Renal cortex interstitium (tissue), 11 donors: ENCODE data around the gene NKD2. TPM values are rescaled to one million over a fixed set of nuclear protein-coding genes. Genes with fewer than 3 reads are reported as not detected.
"Not testable (repeated sequence)": the region's sequence is repeated elsewhere in the genome, so short reads cannot be mapped to it uniquely, and the experiment has no call there.

Experiments
- DNase-seq, 11 donors: peaks; one replicate each; pipeline ENCODE4 v3.0.0-alpha.2; 2013; ENCODE audit warnings: low read depth in 9 of 11, low spot score in 4 of 11; ENCODE audit errors: extremely low read depth in 1 of 11
- polyA plus RNA-seq, 3 donors: library from polyadenylated mRNA; unstranded; fragments of 120-200 nt; gene quantifications; one replicate each; pipeline ENCODE4 v1.2.1, GENCODE V29; 2013; ENCODE audit not compliant: insufficient read length in 3 of 3

Gene NKD2
- polyA plus RNA-seq, 3 donors = 10.5 to 29.6 (median 17.9) TPM

DNA sequence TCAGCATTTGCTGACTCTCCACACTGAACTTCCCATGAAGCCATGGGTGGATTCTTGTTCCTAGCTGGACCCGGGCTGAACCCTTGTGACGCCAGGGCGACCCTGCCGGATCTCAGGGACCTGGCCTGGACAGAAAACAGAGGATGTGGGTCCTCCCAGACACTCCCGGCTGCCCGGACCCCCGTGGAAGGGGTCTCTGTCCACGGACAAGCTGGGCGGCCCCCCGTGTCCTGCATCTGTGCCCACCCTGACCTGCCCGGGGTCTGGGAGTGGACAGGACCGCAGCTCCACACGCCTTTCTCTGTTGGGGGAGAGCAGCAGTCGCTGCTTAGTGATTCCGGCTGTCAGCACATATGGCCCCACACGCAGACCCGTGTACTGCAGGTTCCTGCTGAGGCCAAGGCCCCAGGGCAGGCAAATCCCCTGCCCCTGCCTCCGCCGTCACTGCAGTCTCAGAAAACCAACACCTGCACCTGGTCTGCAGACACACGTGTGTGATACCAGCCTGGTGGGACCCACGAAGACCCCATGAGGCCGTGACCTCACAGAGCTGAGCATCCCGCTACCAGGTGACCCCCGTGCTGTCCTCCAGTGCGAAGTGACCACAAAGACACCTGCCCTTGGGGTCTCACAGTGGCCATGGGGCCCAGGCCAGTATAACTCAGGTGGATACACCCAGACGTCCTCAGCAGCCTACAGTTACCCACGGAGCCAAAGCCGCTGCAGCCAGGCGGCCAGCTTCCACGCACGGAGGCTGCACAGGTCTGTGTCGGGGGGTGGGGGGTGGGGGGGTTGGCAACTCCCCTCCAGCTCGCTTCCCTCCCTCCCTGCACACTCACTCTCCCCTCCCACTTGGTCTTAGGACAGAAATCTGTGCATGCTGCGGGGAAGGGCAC is 50.6 kb downstream of the NKD2 start:
- DNase-seq = no peak

DNA sequence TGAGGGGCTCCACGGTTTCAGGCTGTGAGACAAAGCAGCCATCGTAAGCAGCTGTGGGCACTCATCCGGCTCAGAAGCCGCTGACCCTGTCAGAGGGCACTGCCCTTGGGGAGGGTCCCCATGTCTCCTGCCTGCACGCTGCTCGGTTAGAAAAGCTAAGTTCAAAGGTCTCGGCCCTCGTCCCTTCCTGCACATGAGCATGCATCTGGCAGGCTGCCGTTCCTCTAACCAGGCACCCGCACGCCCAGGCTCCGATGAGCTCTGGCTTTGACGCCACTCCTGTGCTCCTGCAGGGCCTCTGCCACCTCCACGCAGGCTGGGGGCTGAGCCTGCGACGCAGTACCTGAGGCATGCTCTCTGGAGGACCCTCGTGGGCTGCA is 51.3 kb downstream of the NKD2 start:
- no peak for DNase-seq

DNA sequence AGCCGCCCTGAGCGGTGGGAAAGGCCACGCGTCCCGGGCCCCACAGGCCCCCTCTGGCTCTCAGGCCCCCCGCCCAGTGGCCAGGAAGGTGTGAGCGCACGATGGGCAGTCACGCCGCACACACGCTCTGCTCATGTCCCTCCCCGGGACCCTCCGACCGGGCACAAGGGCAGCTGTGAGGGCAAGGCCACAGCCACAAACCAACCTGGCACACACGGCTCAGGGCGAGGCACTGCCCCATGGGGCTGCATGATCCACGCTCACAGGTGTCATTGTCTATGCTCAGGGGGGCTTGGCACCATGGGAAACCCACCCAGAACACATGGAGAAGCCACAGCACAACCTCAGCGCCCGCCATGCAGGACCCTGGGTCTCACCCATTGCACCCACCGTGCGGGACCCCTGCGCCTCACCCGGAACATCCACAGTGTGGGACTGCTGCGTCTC is 52.0 kb downstream of the NKD2 start:
- DNase-seq = no peak

DNA sequence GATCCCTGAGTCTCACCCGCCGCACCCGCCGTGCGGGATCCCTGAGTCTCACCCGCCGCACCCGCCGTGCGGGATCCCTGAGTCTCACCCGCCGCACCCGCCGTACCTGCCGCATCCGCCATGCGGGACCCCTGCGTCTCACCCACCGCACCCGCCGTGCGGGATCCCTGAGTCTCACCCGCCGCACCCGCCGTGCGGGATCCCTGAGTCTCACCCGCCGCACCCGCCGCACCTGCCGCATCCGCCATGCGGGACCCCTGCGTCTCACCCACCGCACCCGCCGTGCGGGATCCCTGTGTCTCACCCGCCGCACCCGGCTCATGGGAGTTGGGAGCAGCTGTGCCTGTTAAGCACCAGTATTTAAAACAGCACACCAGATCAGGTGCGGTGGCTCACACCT is 52.7 kb downstream of the NKD2 start:
- DNase-seq = not testable (repeated sequence)

DNA sequence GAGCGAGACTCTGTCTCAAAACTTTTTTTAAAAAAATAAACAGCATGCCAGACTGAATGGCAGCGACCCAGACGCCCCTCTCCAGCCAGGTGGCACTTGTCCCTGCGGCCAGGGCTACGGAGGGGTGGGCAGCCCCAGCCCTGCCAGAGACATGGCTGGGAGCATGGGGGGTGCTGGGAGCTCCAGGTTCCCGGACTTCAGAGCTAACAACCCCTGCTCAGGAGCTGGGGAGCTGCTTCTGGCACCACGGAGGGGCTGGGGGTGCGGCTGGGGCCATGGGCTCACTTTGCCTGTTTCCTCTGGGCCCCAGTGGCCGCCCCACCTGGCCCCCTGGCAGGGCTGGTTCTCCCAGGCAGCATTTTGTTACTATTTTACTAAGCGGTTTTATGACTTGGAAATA is 53.3 kb downstream of the NKD2 start:
- no peak for DNase-seq

DNA sequence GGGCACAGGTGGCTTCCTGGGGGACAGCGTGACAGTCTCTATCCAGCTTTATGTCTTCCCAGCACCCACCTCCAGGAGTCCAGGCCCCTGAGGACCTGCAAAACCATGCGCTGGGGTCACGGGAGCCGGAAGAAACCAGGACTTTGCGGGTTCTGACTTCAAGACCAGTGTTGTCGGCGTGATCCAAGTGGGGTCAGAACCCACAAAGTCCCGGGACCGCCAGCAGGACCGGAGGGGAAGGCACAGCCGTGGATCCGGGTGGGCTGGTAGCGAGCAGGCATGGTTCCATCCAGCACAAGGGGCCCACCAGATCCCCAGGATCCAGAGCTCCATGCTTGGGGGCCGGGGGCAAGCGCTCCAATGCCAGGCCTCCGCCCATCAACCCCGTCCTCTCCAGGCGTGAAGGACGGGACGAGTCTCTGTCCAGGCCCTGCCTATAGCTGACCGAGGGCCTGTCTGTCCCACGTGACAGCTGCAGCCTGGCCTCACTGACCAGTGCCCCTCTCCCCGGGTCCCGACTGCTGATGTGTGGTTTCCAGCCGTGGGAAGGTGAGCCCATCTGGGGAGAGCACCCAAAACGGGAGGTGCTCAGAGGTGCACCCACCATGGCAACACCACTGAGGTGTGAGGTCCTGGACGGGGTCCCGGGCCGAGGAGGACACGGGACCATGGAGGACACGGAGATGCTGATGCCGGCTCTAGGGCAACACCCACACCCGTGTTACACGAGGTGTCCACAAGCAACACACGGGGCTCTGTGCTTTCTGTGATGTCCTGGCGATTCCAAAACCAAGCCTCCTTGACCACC is 54.4 kb downstream of the NKD2 start:
- DNase-seq = no peak

DNA sequence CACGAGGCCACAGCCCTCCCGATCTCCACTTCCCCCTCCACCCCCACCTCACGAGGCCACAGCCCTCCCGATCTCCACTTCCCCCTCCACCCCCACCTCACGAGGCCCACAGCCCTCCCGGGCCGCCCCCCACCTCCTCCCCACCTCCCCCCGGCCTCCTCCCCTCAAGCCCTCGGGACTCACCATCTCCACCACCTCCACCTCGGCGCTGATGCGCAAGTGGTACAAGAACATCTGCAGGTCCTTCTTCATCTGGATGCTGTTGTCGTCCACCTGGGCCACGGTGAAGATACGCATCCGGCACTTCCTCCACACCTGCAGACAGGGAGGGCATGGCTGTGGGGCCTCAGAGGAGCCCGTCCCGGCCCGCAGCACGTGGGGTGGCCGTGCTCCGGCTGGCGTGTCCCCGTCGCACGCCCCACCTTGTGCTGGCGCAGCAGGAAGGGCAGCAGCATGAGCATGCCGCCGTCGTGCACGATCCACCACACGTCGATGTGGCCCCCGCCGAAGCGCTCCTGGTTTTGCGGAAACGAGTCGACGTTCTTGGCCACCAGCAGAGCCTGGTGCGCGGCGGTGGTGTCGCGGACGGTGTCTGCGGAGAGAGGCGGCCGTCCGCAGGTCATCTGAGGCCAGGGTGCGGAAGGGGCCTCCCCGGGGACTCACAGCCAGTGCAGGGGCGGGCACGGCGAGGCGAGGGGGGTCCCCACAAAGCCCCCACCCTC is 55.2 kb downstream of the NKD2 start:
- no peak for DNase-seq

DNA sequence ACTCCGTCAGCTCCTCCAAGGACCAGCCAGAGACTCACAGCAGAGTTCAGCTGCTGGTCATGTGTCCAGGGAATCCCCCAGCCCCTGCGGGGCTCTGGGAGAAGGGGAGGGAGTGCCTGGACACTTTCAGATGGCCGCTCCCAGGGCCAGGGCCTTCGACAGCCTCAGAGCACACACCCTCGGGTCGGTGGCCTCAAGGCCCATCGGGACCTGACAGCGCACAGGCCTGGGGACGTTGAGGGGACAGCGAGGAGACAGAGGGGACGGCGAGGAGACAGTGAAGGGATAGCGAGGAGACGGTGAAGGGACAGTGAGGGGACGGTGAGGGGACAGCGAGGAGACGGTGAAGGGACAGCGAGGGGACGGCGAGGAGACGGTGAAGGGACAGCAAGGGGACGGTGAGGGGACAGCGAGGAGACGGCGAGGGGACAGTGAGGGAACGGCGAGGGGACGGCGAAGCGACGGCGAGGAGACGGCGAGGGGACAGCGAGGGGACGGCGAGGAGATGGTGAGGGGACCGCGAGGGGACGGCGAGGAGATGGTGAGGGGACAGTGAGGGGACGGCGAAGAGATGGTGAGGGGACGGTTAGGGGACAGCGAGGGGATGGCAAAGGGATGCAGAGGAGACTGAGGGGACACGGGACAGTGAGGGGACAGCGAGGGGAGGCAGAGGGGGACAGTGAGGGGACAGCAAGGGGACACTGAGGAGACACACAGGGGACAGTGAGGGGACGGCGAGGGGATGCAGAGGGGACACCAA is 56.0 kb downstream of the NKD2 start:
- DNase-seq = no peak

DNA sequence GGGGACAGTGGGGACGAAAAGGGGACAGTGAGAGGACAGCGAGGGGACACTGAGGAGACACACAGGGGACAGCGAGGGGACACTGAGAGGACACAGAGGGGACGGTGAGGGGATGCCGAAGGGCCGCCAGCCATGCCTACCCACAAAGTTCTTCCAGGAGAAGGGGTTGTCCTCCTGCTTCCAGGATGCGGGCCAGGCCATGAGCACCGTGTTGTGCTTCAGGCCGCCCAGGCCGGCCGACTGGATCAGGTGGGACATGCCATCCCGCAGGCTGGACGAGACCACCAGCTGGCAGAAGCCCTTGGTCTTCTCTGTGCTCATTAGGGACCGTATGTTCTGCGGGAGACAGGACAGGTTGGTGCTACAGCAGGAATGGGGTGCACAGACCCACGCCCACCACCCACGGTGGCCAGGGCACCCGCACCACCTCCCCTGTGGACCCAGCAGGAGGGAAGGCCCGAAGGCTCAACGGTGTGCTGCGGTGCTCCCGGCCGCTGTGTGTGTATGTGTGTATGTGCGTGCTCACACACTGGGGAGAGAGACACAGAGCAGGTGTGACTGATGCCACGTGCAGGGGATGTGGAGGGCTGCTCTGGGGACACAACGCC is 56.6 kb downstream of the NKD2 start:
- no peak for DNase-seq

DNA sequence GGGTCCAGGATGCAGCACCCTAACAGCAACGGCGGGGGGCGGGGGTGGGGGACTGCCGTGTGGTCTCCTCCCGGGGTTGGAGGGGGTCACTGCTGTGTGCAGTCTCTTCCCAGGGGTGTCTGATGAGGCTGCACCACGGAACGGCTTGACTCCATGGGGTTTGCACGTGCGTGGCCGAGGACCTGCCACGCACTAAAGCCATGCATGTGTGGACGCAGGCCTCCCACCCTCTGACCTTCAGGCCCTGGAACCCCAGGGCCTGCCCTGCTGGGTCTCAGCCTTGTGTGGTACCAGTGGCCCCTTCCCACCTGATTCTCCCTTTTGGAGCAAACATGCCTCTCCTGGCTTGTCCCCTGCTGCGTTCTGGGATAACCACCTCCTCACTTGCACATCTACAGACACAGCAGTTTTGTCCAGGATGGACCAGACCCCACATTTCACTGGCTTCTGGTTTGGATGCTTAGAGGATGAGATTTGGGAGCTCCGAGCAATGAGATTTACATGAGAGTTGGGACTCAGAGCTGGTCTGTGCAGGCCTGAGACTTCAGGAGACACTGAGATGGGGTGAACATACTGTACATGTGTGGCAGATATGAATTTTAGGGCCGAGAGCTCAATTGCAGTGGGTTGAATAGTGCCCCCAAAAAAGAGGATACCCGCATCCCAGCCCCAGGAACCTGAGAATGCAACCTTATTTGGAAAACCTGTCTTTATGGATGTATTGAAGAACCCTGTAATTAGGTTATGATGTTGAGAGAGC is 57.5 kb downstream of the NKD2 start:
- DNase-seq = no peak

DNA sequence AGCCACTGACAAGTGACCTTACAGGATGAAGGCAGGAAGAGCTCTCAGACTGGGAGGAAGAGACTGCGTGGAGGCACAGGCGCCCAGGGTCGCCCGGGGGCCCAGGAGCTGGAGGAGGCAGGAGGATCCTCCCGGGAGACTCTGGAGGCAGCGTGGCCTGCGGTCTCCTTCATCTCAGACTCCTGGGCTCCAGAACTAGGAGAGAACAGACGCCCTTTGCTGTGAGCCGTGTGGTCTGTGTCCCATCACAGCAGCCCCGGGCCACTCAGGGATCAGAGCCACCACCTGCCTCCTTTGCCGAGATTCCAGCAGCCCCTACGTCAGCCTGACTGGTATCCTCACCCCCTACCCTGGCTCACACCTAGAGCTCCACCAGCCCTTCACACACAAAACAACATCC is 58.1 kb downstream of the NKD2 start:
- DNase-seq = no peak

DNA sequence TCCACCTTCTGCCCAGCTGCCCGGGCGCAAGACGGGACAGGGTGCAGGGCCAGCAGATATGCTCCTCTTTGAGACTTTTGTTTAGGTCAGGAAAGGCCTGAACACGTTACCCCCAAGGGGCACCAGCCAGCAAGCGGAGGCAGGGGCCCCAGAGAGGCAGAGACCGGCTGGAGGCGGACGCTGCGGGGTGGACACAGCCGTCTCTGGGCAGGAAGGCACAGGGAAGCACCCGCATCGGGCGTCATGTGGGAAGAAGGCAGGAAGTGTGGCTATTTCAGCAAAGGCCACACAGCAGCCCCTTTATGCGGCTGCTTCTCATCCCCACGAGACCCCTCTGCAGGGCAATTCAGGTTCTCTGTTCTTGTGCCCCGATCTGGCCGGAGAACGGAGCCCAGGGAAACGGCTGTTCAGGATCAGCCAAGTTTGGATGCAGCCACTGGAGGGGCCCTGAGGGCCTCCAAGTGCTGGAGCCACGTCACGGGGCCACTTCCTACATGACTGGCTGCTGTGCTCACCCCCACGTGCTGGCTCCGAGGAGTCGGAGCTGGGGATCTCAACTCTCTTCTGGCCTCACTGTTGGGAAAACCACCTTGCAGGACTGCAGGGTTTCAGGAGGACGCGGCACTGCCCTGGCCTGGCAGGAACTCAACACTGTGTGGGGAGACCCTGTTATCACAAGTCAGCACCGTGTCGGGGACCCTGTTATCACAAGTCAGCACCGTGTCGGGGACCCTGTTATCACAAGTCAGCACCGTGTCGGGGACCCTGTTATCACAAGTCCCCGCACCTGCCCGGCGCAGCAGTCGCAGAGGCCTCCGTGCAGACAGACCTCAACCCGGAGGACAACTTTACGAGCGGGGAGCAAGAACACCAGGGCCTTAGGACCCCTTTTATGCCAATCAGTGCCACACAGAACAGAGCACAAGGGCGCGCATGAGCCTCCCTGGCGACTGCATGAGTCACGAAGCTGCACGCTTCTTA is 58.8 kb downstream of the NKD2 start:
- DNase-seq = no peak

DNA sequence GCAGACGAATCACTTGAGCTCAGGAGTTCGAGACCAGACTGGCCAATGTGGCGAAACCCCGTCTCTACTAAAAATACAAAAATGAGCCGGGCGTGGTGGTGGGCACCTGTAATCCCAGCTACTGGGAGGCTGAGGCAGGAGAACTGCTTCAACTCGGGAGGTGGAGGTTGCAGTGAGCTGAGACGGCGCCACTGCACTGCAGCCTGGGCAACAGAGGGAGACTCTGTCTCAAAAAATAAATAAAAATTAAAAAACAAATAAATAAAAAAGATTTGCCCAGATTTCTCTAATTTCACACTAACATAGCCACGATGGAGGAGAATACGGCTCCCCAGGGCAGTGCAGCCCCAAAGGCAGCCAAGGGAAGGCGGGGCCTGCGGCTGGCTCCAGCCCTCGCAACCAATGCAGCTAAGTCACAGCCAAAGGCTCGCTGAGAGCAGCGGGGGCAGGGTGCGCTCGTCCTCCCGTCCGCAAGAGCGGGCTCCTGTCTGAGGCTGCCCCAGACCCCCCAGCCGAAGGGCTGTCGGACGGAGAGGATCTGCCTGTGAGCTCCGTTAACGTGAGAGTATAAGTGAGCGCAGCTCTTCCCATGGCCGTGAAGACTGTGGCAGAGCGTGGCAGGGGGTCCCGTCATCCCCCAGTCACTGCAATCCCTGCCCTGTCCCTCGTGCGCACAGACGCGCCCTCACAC is 59.7 kb downstream of the NKD2 start:
- no peak for DNase-seq

DNA sequence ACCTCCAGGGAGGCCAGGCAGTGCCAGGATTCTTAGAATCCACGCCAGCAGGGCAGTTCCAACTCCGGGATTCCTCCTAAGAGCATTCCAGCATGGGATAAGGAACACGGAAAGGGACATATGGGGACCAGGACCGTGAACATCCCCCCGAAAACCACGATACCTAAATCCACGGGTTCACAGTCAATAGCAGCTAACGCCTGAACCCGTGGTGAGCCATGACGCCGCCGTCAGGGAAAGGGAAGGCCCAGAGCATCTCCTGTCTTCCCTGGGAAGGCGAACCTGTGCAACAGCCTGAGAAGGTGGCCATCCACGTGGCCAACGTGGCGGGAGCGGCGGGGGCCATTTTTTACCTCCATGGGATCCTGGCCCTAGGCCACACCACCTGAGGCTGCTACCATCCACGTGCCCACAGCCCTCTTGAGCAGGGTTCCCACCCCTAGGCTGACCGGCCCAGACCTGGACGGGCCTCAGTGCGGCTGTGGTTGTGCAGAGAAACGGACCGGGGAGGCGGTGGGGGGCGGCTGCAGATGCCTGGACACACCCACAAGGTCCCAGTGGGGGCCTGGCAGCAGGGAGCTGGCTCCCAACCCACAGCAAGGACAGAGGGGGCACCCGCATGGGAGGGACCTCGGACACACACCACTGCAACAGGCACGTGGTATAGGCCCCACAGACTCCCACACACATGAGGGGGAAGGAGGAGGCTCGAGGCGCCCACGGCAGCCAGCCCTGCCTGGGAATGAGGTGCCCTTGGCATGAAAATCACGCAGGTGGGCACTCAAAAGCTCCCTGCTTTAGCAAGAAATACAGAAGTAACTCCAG is 60.5 kb downstream of the NKD2 start:
- DNase-seq = no peak

DNA sequence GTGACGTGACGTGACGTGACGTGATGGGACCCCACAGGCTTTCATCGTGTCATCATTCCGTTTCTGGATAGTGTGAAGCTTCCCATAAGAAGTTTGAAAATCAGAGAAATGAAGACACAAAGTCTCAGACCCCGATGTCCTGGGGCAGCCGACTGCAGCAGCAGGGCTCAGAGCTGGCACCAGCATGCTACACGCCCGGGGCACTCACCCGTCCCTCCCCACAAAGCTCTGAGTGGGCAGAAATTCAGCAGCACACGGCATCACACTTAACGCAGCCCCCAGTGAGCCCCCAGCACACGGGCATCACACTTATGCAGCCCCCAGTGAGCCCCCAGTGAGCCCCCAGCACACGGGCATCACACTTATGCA is 61.1 kb downstream of the NKD2 start:
- DNase-seq = no peak
